Stimulated activated CD4-positive, alpha-beta T cell treated with anti-CD3 and anti-CD28 coated beads, Interleukin-4, amount 100 ng/mL, for 24 hours (primary cell): ENCODE results near the gene DNAH9.

Source experiments
- DNase-seq: peaks from one replicate; pipeline ENCODE4 v3.0.0-alpha.2; 2020

DNAH9 gene

GRCh38 chr17:11598274-11599221 is at the start of gene DNAH9:
DNAH9 (plus strand) TSS chr17:11598470; CDS start chr17:11598499, 29 bp downstream.
- no peak for DNase-seq

GRCh38 chr17:11550431-11550830 is 47.8 kb upstream of the DNAH9 start:
- DNase-seq: no peak

GRCh38 chr17:11551442-11551841 is 46.8 kb upstream of the DNAH9 start:
- DNase-seq: no peak

GRCh38 chr17:11553135-11553534 is 45.1 kb upstream of the DNAH9 start:
- DNase-seq: no peak

GRCh38 chr17:11554042-11554441 is 44.2 kb upstream of the DNAH9 start:
- DNase-seq: no peak

- DNase-seq: no peak
These were observed 43.7 kb upstream of the DNAH9 start for GRCh38 chr17:11554542-11554941.

GRCh38 chr17:11555530-11555929 is 42.7 kb upstream of the DNAH9 start:
- DNase-seq: no peak

- no peak for DNase-seq
These were observed 40.4 kb upstream of the DNAH9 start for GRCh38 chr17:11557727-11558452.

GRCh38 chr17:11558681-11559234 is 39.5 kb upstream of the DNAH9 start:
- DNase-seq: no peak

- no peak for DNase-seq
These were observed 38.7 kb upstream of the DNAH9 start for GRCh38 chr17:11559601-11560000.

- no peak for DNase-seq
These were observed 37.0 kb upstream of the DNAH9 start for GRCh38 chr17:11561281-11561680.

- no peak for DNase-seq
These were observed 36.6 kb upstream of the DNAH9 start for GRCh38 chr17:11561702-11562101.

GRCh38 chr17:11564589-11565380 is 33.5 kb upstream of the DNAH9 start:
- no peak for DNase-seq

GRCh38 chr17:11565591-11565990 is 32.7 kb upstream of the DNAH9 start:
- DNase-seq: no peak

GRCh38 chr17:11578998-11579397 is 19.3 kb upstream of the DNAH9 start:
- DNase-seq: no peak

- DNase-seq: no peak
These were observed 17.6 kb upstream of the DNAH9 start for GRCh38 chr17:11580677-11581076.

GRCh38 chr17:11582217-11582616 is 16.1 kb upstream of the DNAH9 start:
- DNase-seq: no peak

- DNase-seq: no peak
These were observed 14.8 kb upstream of the DNAH9 start for GRCh38 chr17:11583306-11583992.

GRCh38 chr17:11589716-11590115 is 8.6 kb upstream of the DNAH9 start:
- no peak for DNase-seq

- no peak for DNase-seq
These were observed 3.4 kb downstream of the DNAH9 start for GRCh38 chr17:11601661-11602060.

- no peak for DNase-seq
These were observed 10.1 kb downstream of the DNAH9 start for GRCh38 chr17:11608396-11608795.

- DNase-seq: no peak
These were observed 12.8 kb downstream of the DNAH9 start for GRCh38 chr17:11610999-11611566.
